Measurements from ENCODE around the gene GJB3. TPM values are rescaled to one million over a fixed set of nuclear protein-coding genes. Genes with fewer than 3 reads are reported as not detected.

The GJB3 gene
- total and polyA plus RNA-seq, 2 of the 13 experiments (the other 11 are each of a cell fraction or from before 2014, with no cell fraction given): not detected

- no peak for TF ChIP-seq BCLAF1 (IDR thresholded peaks at IDR 0.05)
- TF ChIP-seq AHR (CRISPR knock-in tag; IDR thresholded peaks at IDR 0.05): no peak
- TF ChIP-seq, protein P1, sequence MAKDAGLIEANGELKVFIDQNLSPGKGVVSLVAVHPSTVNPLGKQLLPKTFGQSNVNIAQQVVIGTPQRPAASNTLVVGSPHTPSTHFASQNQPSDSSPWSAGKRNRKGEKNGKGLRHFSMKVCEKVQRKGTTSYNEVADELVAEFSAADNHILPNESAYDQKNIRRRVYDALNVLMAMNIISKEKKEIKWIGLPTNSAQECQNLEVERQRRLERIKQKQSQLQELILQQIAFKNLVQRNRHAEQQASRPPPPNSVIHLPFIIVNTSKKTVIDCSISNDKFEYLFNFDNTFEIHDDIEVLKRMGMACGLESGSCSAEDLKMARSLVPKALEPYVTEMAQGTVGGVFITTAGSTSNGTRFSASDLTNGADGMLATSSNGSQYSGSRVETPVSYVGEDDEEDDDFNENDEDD (CRISPR knock-in tag; IDR thresholded peaks at IDR 0.05; ENCODE audit: borderline replicate concordance): no peak
- no peak for TF ChIP-seq ZNF343 (CRISPR knock-in tag; IDR thresholded peaks at IDR 0.05)
- TF ChIP-seq GABPB1 (CRISPR knock-in tag; IDR thresholded peaks at IDR 0.05): peak; percentile 61; the same call in 1 of the 2 replicates
- TF ChIP-seq NR3C1 (CRISPR knock-in tag; IDR thresholded peaks at IDR 0.05): no peak
- no peak for TF ChIP-seq KLF13 (CRISPR knock-in tag; IDR thresholded peaks at IDR 0.05)
- no peak for TF ChIP-seq CBFB (CRISPR knock-in tag; IDR thresholded peaks at IDR 0.05)
- TF ChIP-seq, protein P2, sequence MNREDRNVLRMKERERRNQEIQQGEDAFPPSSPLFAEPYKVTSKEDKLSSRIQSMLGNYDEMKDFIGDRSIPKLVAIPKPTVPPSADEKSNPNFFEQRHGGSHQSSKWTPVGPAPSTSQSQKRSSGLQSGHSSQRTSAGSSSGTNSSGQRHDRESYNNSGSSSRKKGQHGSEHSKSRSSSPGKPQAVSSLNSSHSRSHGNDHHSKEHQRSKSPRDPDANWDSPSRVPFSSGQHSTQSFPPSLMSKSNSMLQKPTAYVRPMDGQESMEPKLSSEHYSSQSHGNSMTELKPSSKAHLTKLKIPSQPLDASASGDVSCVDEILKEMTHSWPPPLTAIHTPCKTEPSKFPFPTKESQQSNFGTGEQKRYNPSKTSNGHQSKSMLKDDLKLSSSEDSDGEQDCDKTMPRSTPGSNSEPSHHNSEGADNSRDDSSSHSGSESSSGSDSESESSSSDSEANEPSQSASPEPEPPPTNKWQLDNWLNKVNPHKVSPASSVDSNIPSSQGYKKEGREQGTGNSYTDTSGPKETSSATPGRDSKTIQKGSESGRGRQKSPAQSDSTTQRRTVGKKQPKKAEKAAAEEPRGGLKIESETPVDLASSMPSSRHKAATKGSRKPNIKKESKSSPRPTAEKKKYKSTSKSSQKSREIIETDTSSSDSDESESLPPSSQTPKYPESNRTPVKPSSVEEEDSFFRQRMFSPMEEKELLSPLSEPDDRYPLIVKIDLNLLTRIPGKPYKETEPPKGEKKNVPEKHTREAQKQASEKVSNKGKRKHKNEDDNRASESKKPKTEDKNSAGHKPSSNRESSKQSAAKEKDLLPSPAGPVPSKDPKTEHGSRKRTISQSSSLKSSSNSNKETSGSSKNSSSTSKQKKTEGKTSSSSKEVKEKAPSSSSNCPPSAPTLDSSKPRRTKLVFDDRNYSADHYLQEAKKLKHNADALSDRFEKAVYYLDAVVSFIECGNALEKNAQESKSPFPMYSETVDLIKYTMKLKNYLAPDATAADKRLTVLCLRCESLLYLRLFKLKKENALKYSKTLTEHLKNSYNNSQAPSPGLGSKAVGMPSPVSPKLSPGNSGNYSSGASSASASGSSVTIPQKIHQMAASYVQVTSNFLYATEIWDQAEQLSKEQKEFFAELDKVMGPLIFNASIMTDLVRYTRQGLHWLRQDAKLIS (CRISPR knock-in tag; IDR thresholded peaks at IDR 0.05): no peak
- TF ChIP-seq ZNF207 (IDR thresholded peaks at IDR 0.05; ENCODE audit: borderline replicate concordance): no peak
- TF ChIP-seq DR1 (CRISPR knock-in tag; IDR thresholded peaks at IDR 0.05): no peak
- TF ChIP-seq ZNF20 (CRISPR knock-in tag; IDR thresholded peaks at IDR 0.05): no peak
- no peak for TF ChIP-seq ZNF678 (CRISPR knock-in tag; IDR thresholded peaks at IDR 0.05)
- TF ChIP-seq, protein P3, sequence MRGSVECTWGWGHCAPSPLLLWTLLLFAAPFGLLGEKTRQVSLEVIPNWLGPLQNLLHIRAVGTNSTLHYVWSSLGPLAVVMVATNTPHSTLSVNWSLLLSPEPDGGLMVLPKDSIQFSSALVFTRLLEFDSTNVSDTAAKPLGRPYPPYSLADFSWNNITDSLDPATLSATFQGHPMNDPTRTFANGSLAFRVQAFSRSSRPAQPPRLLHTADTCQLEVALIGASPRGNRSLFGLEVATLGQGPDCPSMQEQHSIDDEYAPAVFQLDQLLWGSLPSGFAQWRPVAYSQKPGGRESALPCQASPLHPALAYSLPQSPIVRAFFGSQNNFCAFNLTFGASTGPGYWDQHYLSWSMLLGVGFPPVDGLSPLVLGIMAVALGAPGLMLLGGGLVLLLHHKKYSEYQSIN (CRISPR knock-in tag; IDR thresholded peaks at IDR 0.05; ENCODE audit: borderline replicate concordance): no peak
- peak; percentile 61; the same call in 1 of the 2 replicates for TF ChIP-seq ZSCAN25 (CRISPR knock-in tag; IDR thresholded peaks at IDR 0.05)
- TF ChIP-seq HINFP (CRISPR knock-in tag; IDR thresholded peaks at IDR 0.05; ENCODE audit: low read depth): 0 out of 2 replicates have a peak, but pooled peaks have one; percentile 44
- no peak for TF ChIP-seq SYNCRIP (IDR thresholded peaks at IDR 0.05; ENCODE audit: insufficient read depth, low read depth, low read length)
- TF ChIP-seq ZBTB7A (CRISPR knock-in tag; IDR thresholded peaks at IDR 0.05): no peak
- no peak for TF ChIP-seq ZBTB21 (CRISPR knock-in tag; IDR thresholded peaks at IDR 0.05)
- TF ChIP-seq KLF6 (CRISPR knock-in tag; IDR thresholded peaks at IDR 0.05): no peak
- no peak for TF ChIP-seq ZNF83 (CRISPR knock-in tag; IDR thresholded peaks at IDR 0.05; ENCODE audit: borderline replicate concordance)
These were observed 44.6 kb downstream of the GJB3 start (continued) for GRCh38 chr1:34825455-34826091.
